Testis (tissue), 3 donors: ENCODE data around the gene C19orf67. TPM values are rescaled to one million over a fixed set of nuclear protein-coding genes. Genes with fewer than 3 reads are reported as not detected.

Source experiments
- DNase-seq: peaks from one replicate; pipeline ENCODE4 v3.0.0-alpha.2; 2019
- H3K27ac ChIP-seq, 2 donors: fragments of 200-600 bp; sonication (generic); one replicate each; pipeline ENCODE4 v1.5.1; 2019
- H3K27me3 ChIP-seq: fragments of 200-600 bp; sonication (generic); one replicate; pipeline ENCODE4 v1.5.1; 2019
- H3K36me3 ChIP-seq: fragments of 200-600 bp; sonication (generic); one replicate; pipeline ENCODE4 v1.5.1; 2017; ENCODE audit warnings: low read depth; ENCODE audit errors: missing control alignments
- H3K4me1 ChIP-seq: fragments of 200-600 bp; sonication (generic); one replicate; pipeline ENCODE4 v1.5.1; 2019
- H3K4me3 ChIP-seq, 2 donors: fragments of 200-600 bp; sonication (generic); one replicate each; pipeline ENCODE4 v1.5.1; 2017 to 2019
- H3K9me3 ChIP-seq: fragments of 200-600 bp; sonication (generic); one replicate; pipeline ENCODE4 v1.5.1; 2017
- CTCF ChIP-seq, 3 experiments: fragments of 450-650 bp in 2 of 3; fragments of 200-600 bp in 1 of 3; sonication (generic) in 1 of 3; IDR thresholded peaks; one replicate each; pipeline ENCODE4 v1.5.1; 2016 to 2019; ENCODE audit warnings: antibody characterized with exemption in 3 of 3, mild to moderate bottlenecking in 2 of 3, moderate library complexity in 1 of 3
- POLR2A ChIP-seq: fragments of 450-650 bp; IDR thresholded peaks from one replicate; pipeline ENCODE4 v1.6.1; 2017; ENCODE audit warnings: antibody characterized with exemption, mild to moderate bottlenecking, moderate library complexity
- WGBS, 2 donors: methylation state at CpG; one replicate each; pipeline ENCODE4 v1.1.5; 2018; 5-methylcytosine and 5-hydroxymethylcytosine counted together
- intact Hi-C: fragments of 100-400 bp; cut with DNase I; formaldehyde crosslinking; loops from one replicate; pipeline ENCODE4 v1.15.1; 2023; ENCODE audit warnings: low total_unique reads
- polyA plus RNA-seq: library from polyadenylated mRNA; stranded (reverse); fragments of 350-450 nt; fragmentation: Illumina TruSeq; extraction: RNeasy Lipid Tissue Mini Kit (QIAGEN cat#74804); gene quantifications from one replicate; pipeline ENCODE4 v1.2.3, GENCODE V29; 2014; ENCODE audit warnings: low read depth, low replicate concordance; ENCODE audit not compliant: insufficient read depth
- total RNA-seq, 2 donors: library from RNA; depleted of rRNA; stranded (reverse); fragments of >200 nt; gene quantifications; one replicate each; pipeline ENCODE4 v1.2.3, GENCODE V29; 2016

The C19orf67 gene
- total and polyA plus RNA-seq, 3 donors from 2014 or later = 5.0 to 12.7 (median 12.6) TPM

- no peaks in the 10 kb centered on the region for H3K27me3 ChIP-seq
- H3K27ac ChIP-seq = peak within 1 kb of the TSS; percentile 85 to 88
- no peaks in the 10 kb centered on the region for H3K36me3 ChIP-seq
- intact Hi-C loops = loop anchor here (10.0 kb wide), 1 partner anchor 188 kb away; no protein-coding TSS in a partner anchor
- 0 to 1% methylated on average over 1 to 33 of the region's 51 CpGs for WGBS, 2 donors
- H3K4me1 ChIP-seq = peaks cover 15% of the 10 kb centered on the region
- peak within 1 kb of the TSS; percentile 54 to 60 for H3K4me3 ChIP-seq
- DNase-seq = peak; percentile 50
- no peak for TF ChIP-seq CTCF (IDR thresholded peaks at IDR 0.05)
- no peak for TF ChIP-seq POLR2A
- H3K9me3 ChIP-seq = no peaks in the 10 kb centered on the region
Observed at GRCh38 chr19:14072535-14073260, 12.9 kb downstream of the C19orf67 start, which contains the start of gene MISP3. Gene MISP3, plus strand, starts transcription at chr19:14072786. Its CDS starts 524 bp downstream, at chr19:14073310.

GRCh38 chr19:14070268-14071050 is 15.1 kb downstream of the C19orf67 start:
- Histone ChIP-seq H3K27ac (no peak overlapping the region), H3K27me3 (no peaks in the 10 kb centered on the region), H3K4me1 (peaks cover 15% of the 10 kb centered on the region), H3K4me3 (no peak overlapping the region), H3K9me3 (no peaks in the 10 kb centered on the region), H3K36me3 (no peaks in the 10 kb centered on the region)
- TF ChIP-seq CTCF (IDR thresholded peaks at IDR 0.05) (no peak), POLR2A (no peak)
- 95% methylated on average over 39 to 40 of the region's 43 CpGs for WGBS, 2 donors
- intact Hi-C loops = loop anchor here (10.0 kb wide), 1 partner anchor 186 kb away; no protein-coding TSS in a partner anchor
- DNase-seq = no peak

- no peak overlapping the region for H3K4me3 ChIP-seq
- 70 to 91% methylated on average over 2 of the region's 2 CpGs for WGBS, 2 donors
- intact Hi-C loops = no loop called here
- H3K4me1 ChIP-seq = peaks cover 9% of the 10 kb centered on the region
- no peaks in the 10 kb centered on the region for H3K27me3 ChIP-seq
- no peaks in the 10 kb centered on the region for H3K36me3 ChIP-seq
- H3K9me3 ChIP-seq = no peaks in the 10 kb centered on the region
- DNase-seq = no peak
- no peak overlapping the region for H3K27ac ChIP-seq
- TF ChIP-seq CTCF (IDR thresholded peaks at IDR 0.05) (no peak), POLR2A (no peak)
Observed at GRCh38 chr19:14066134-14066533, 19.4 kb downstream of the C19orf67 start.

- H3K27ac ChIP-seq = no peak overlapping the region
- 78 to 85% methylated on average over 7 of the region's 7 CpGs for WGBS, 2 donors
- no peak for DNase-seq
- H3K9me3 ChIP-seq = no peaks in the 10 kb centered on the region
- intact Hi-C loops = no loop called here
- no peaks in the 10 kb centered on the region for H3K27me3 ChIP-seq
- no peak overlapping the region for H3K4me3 ChIP-seq
- no peak for TF ChIP-seq CTCF (IDR thresholded peaks at IDR 0.05)
- TF ChIP-seq POLR2A = no peak
- no peaks in the 10 kb centered on the region for H3K36me3 ChIP-seq
- H3K4me1 ChIP-seq = peaks cover 10% of the 10 kb centered on the region
Observed at GRCh38 chr19:14063105-14063504, 22.5 kb downstream of the C19orf67 start.
